HepG2 (cell line): ENCODE results near the gene CAPRIN2. TPM values are rescaled to one million over a fixed set of nuclear protein-coding genes. Genes with fewer than 3 reads are reported as not detected.

Experiments used
- NFE2L1 ChIP-seq: sonication (generic); formaldehyde crosslinking; IDR thresholded peaks from 2 replicates; pipeline ENCODE4 v1.4.0; 2020; ENCODE audit warnings: missing genetic modification reagents, mild to moderate bottlenecking, borderline replicate concordance
- SMC3 ChIP-seq: IDR thresholded peaks from 2 replicates; pipeline ENCODE4 v1.6.1; 2011; ENCODE audit warnings: low read length, improper control_type of control experiment
- SPEN ChIP-seq: sonication (generic); formaldehyde crosslinking; IDR thresholded peaks from 2 replicates; pipeline ENCODE4 v1.5.1; 2020; ENCODE audit warnings: low read depth, mild to moderate bottlenecking, missing genetic modification reagents
- TCF7L2 ChIP-seq: IDR thresholded peaks from 2 replicates; pipeline ENCODE4 v1.6.1; 2011; ENCODE audit warnings: mild to moderate bottlenecking, low read depth, low read length, moderate library complexity
- TFDP2 ChIP-seq: sonication (generic); formaldehyde crosslinking; IDR thresholded peaks from 2 replicates; pipeline ENCODE4 v1.4.0; 2020; ENCODE audit warnings: missing genetic modification reagents
- ZBTB10 ChIP-seq: sonication (generic); formaldehyde crosslinking; IDR thresholded peaks from 2 replicates; pipeline ENCODE4 v1.4.0; 2020; ENCODE audit warnings: missing genetic modification reagents, borderline replicate concordance
- ZNF276 ChIP-seq: sonication (generic); formaldehyde crosslinking; IDR thresholded peaks from 2 replicates; pipeline ENCODE4 v1.4.0; 2020; ENCODE audit warnings: mild to moderate bottlenecking, low read depth, missing genetic modification reagents
- ZNF280B ChIP-seq: sonication (generic); formaldehyde crosslinking; IDR thresholded peaks from 2 replicates; pipeline ENCODE4 v1.5.0; 2020; ENCODE audit warnings: missing genetic modification reagents, mild to moderate bottlenecking, borderline replicate concordance
- ZNF766 ChIP-seq: sonication (generic); formaldehyde crosslinking; IDR thresholded peaks from 2 replicates; pipeline ENCODE4 v1.5.0; 2020; ENCODE audit warnings: missing genetic modification reagents, borderline replicate concordance
- ZSCAN20 ChIP-seq: sonication (generic); formaldehyde crosslinking; IDR thresholded peaks from 2 replicates; pipeline ENCODE4 v1.4.0; 2020; ENCODE audit warnings: missing genetic modification reagents, mild to moderate bottlenecking, borderline replicate concordance
- ZUFSP ChIP-seq: sonication (generic); formaldehyde crosslinking; IDR thresholded peaks from 2 replicates; pipeline ENCODE4 v1.9.0; 2021; ENCODE audit warnings: missing genetic modification reagents, mild to moderate bottlenecking, borderline replicate concordance
- polyA plus RNA-seq, 8 experiments: library from polyadenylated mRNA; depleted of rRNA in 3 of 8; stranded (reverse) in 7 of 8; unstranded in 1 of 8; fragments of >200 nt; fragmentation: Illumina TruSeq in 4 of 8; extraction: Trizol in 4 of 8; gene quantifications; 2 replicates each; pipeline versions ENCODE4 v1.2.1 to v1.2.3, GENCODE V29; 2011 to 2016; ENCODE audit warnings: low read depth in 4 of 8, missing spikeins in 1 of 8, mixed read lengths in 1 of 8; ENCODE audit not compliant: insufficient read depth in 1 of 8
- total RNA-seq, 5 experiments: library from RNA; depleted of rRNA; stranded (reverse); fragments of >200 nt; fragmentation: Illumina TruSeq; extraction: Trizol; gene quantifications; 2 replicates each; pipeline ENCODE4 v1.2.3, GENCODE V29; 2016; ENCODE audit warnings: low read depth in 1 of 5

Gene CAPRIN2
- total and polyA plus RNA-seq, 2 of the 13 experiments (the other 11 are each of a cell fraction or from before 2014, with no cell fraction given) = 21.7 to 30.6 TPM

- no peak for TF ChIP-seq ZNF280B (CRISPR knock-in tag)
- no peak for TF ChIP-seq ZNF276
- TF ChIP-seq ZSCAN20 (CRISPR knock-in tag) = 0 out of 2 replicates have a peak, but pooled peaks have one; percentile 46
- TF ChIP-seq SPEN (CRISPR knock-in tag) = peak; percentile 63
- TF ChIP-seq ZBTB10 (CRISPR knock-in tag) = no peak
- TF ChIP-seq TCF7L2 = no peak
- no peak for TF ChIP-seq ZUFSP (CRISPR knock-in tag)
- TF ChIP-seq ZNF766 (CRISPR knock-in tag) = no peak
- no peak for TF ChIP-seq NFE2L1 (CRISPR knock-in tag)
- TF ChIP-seq SMC3 = no peak
- peak; percentile 66 for TF ChIP-seq TFDP2 (CRISPR knock-in tag)
Measured at GRCh38 chr12:30695199-30696102, 59.3 kb downstream of the CAPRIN2 start, which contains the start of gene IPO8 (continued).
